Forelimb muscle (tissue), 1 donor: ENCODE data around the gene SF3A2. TPM values are rescaled to one million over a fixed set of nuclear protein-coding genes. Genes with fewer than 3 reads are reported as not detected.
"Not testable (repeated sequence)": the region's sequence is repeated elsewhere in the genome, so short reads cannot be mapped to it uniquely, and the experiment has no call there.

Source experiments
- DNase-seq: peaks from one replicate; pipeline ENCODE4 v3.0.0-alpha.2; 2013; ENCODE audit warnings: low read depth
- polyA plus RNA-seq: library from polyadenylated mRNA; unstranded; fragments of 120-200 nt; gene quantifications from one replicate; pipeline ENCODE4 v1.2.1, GENCODE V29; 2013; ENCODE audit not compliant: insufficient read length

Gene SF3A2
- polyA plus RNA-seq, 1 donor = 63.8 TPM

- DNase-seq = no peak
Measured at GRCh38 chr19:2274931-2275535, 38.4 kb downstream of the SF3A2 start.

- DNase-seq = no peak
Measured at GRCh38 chr19:2275588-2276428, 39.2 kb downstream of the SF3A2 start.

GRCh38 chr19:2276429-2276986 lies 39.9 kb downstream of the SF3A2 start:
- no peak for DNase-seq

GRCh38 chr19:2277138-2277537 lies 40.5 kb downstream of the SF3A2 start:
- DNase-seq = no peak

- no peak for DNase-seq
Measured at GRCh38 chr19:2278459-2279158, 42.0 kb downstream of the SF3A2 start.

- no peak for DNase-seq
Measured at GRCh38 chr19:2280633-2281264, 44.1 kb downstream of the SF3A2 start.

- DNase-seq = not testable (repeated sequence)
Measured at GRCh38 chr19:2281265-2282061, 44.8 kb downstream of the SF3A2 start.

GRCh38 chr19:2282062-2282861 lies 45.6 kb downstream of the SF3A2 start, which contains the start of gene PEAK3:
Gene PEAK3 (minus strand): TSS chr19:2282175. CDS start chr19:2280931, 1,244 bp downstream.
- no peak for DNase-seq

GRCh38 chr19:2282862-2283237 lies 46.2 kb downstream of the SF3A2 start:
- no peak for DNase-seq

- DNase-seq = no peak
Measured at GRCh38 chr19:2283835-2284507, 47.3 kb downstream of the SF3A2 start.

GRCh38 chr19:2286402-2287140 lies 49.9 kb downstream of the SF3A2 start:
- no peak for DNase-seq

- no peak for DNase-seq
Measured at GRCh38 chr19:2287585-2288337, 51.1 kb downstream of the SF3A2 start.

- no peak for DNase-seq
Measured at GRCh38 chr19:2288338-2288817, 51.8 kb downstream of the SF3A2 start.

- DNase-seq = no peak
Measured at GRCh38 chr19:2288818-2289713, 52.4 kb downstream of the SF3A2 start.

- DNase-seq = no peak
Measured at GRCh38 chr19:2289714-2290435, 53.3 kb downstream of the SF3A2 start.
